PC-9 (cell line): Measurements from ENCODE around the gene FBXO41.

Experiments used
- CTCF ChIP-seq: fragments of 200-600 bp; sonication (generic); conservative IDR thresholded peaks from 2 replicates; pipeline ENCODE4 v1.6.1; 2017; ENCODE audit warnings: mixed run types, antibody characterized with exemption, mild to moderate bottlenecking, moderate library complexity
- EZH2 ChIP-seq: fragments of 200-600 bp; sonication (generic); IDR thresholded peaks from 2 replicates; pipeline ENCODE4 v1.8.0; 2017; ENCODE audit warnings: antibody characterized with exemption, low read depth

GRCh38 chr2:73291461-73292315, 7.4 kb upstream of the FBXO41 start:
- no peak for TF ChIP-seq CTCF
- no peak for TF ChIP-seq EZH2
